PC-3 (cell line): ENCODE data around the gene GRIA1. TPM values are rescaled to one million over a fixed set of nuclear protein-coding genes. Genes with fewer than 3 reads are reported as not detected.

Experiments
- ATAC-seq: fragments of 200-7000 bp; cut with Tn5 transposase; 2 replicates; pipeline ENCODE4 v1.9.1; 2020; ENCODE audit warnings: mild to moderate bottlenecking, moderate library complexity
- BruUV-seq: library from RNA; stranded (reverse); fragments of 400-500 nt; replicated peaks from 2 replicates; lab custom pipeline; 2021; lab: Mats Ljungman, UMichigan
- CTCF ChIA-PET: fragments of 300-600 bp; sonication (Branson Sonifier 250); formaldehyde crosslinking; loops from one replicate; lab custom pipeline; 2022; ENCODE audit warnings: antibody characterized with exemption; lab: Charles Lee
- POLR2A ChIA-PET: fragments of 300-600 bp; sonication (Branson Sonifier 250); formaldehyde crosslinking; loops from one replicate; lab custom pipeline; 2022; ENCODE audit warnings: antibody characterized with exemption; ENCODE audit not compliant: unreplicated experiment; lab: Charles Lee
- DNase-seq: peaks from one replicate; pipeline ENCODE4 v3.0.0-alpha.2; 2015
- H2AFZ ChIP-seq: fragments of 300-600 bp; sonication (generic); 2 replicates; pipeline ENCODE4 v1.6.0; 2016; ENCODE audit warnings: antibody characterized with exemption, low read length
- H3F3A ChIP-seq: fragments of 300-600 bp; sonication (generic); one replicate; pipeline ENCODE4 v1.6.0; 2017; ENCODE audit warnings: antibody characterized with exemption, low read length, control low read depth, mild to moderate bottlenecking; ENCODE audit not compliant: unreplicated experiment
- H3K27ac ChIP-seq: fragments of 300-600 bp; sonication (generic); 2 replicates; pipeline ENCODE4 v1.5.1; 2016; ENCODE audit warnings: mild to moderate bottlenecking, low read length
- H3K27me3 ChIP-seq: fragments of 300-600 bp; sonication (generic); 2 replicates; pipeline ENCODE4 v1.6.1; 2016; ENCODE audit warnings: low read length, mixed read lengths
- H3K36me3 ChIP-seq: fragments of 300-600 bp; sonication (generic); 2 replicates; pipeline ENCODE4 v1.6.1; 2016; ENCODE audit warnings: low read depth, mixed run types, low read length, mixed read lengths
- H3K4me1 ChIP-seq: fragments of 300-600 bp; sonication (generic); 2 replicates; pipeline ENCODE4 v1.5.1; 2016; ENCODE audit warnings: low read length; ENCODE audit not compliant: insufficient read depth
- H3K4me2 ChIP-seq: fragments of 300-600 bp; sonication (generic); 2 replicates; pipeline ENCODE4 v1.6.0; 2016; ENCODE audit warnings: low read length
- H3K4me3 ChIP-seq: fragments of 300-600 bp; sonication (generic); 2 replicates; pipeline ENCODE4 v1.5.1; 2016; ENCODE audit warnings: mild to moderate bottlenecking, low read length, mixed read lengths
- H3K79me2 ChIP-seq: fragments of 300-600 bp; sonication (generic); 2 replicates; pipeline ENCODE4 v1.6.1; 2017; ENCODE audit warnings: low read length, mixed read lengths
- H3K9ac ChIP-seq: fragments of 300-600 bp; sonication (generic); 2 replicates; pipeline ENCODE4 v1.6.0; 2016; ENCODE audit warnings: mild to moderate bottlenecking, low read length
- H3K9me2 ChIP-seq: fragments of 300-600 bp; sonication (generic); replicated peaks from 2 replicates; pipeline ENCODE4 v1.6.1; 2016; ENCODE audit warnings: mixed run types, low read length, mixed read lengths
- H3K9me3 ChIP-seq: fragments of 300-600 bp; sonication (generic); 2 replicates; pipeline ENCODE4 v1.6.1; 2016; ENCODE audit warnings: low read length, mixed read lengths
- H4K20me1 ChIP-seq: fragments of 300-600 bp; sonication (generic); 2 replicates; pipeline ENCODE4 v1.6.1; 2016; ENCODE audit warnings: low read length, mixed read lengths
- EZH2 ChIP-seq: fragments of 300-600 bp; sonication (generic); IDR thresholded peaks from one replicate; pipeline ENCODE4 v1.6.1; 2017; ENCODE audit warnings: antibody characterized with exemption, mild to moderate bottlenecking, low read length; ENCODE audit not compliant: unreplicated experiment
- EZH2phosphoT487 ChIP-seq: fragments of 300-600 bp; sonication (generic); IDR thresholded peaks from 2 replicates; pipeline ENCODE4 v1.6.1; 2018; ENCODE audit warnings: mild to moderate bottlenecking, antibody characterized with exemption, low read length, borderline replicate concordance
- intact Hi-C: fragments of 100-400 bp; cut with micrococcal nuclease; formaldehyde crosslinking; loops from 2 replicates; pipeline ENCODE4 v1.9.0; 2023
- total RNA-seq: library from RNA; depleted of rRNA; stranded (reverse); fragments of >200 nt; gene quantifications from 2 replicates; pipeline ENCODE4 v1.2.3, GENCODE V29; 2014
- TF ChIP-seq, protein P1 (sequence below): fragments of 300-600 bp; sonication (generic); conservative IDR thresholded peaks from 2 replicates; pipeline ENCODE4 v1.5.1; 2017; ENCODE audit warnings: antibody characterized with exemption, low read depth, mild to moderate bottlenecking, low read length

Gene GRIA1
- total RNA-seq, 1 experiment from 2014 or later: not detected

DNA sequence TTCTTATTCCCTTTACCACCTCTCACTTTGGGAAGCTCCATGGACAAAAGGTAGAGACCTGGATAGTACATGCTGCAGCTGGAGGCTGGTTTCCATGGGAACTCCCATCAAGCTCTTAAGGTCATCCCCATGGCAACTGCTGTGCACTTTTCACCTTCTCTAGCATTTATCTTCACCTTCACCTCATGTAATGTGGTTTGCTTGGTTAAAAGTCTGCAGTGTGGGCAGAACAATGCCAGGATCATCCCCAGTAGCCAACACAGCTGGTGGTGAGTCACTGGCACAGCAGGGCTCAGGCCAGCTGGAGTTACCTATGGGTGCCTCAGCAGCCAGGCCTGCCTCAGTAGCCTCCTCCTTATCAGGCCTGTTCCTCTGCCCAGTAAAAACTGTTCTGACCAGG lies 210.5 kb downstream of the GRIA1 start:
- no peaks in the 10 kb centered on the region for H3K4me1 ChIP-seq
- no peak overlapping the region for H2AFZ ChIP-seq
- H3K27me3 ChIP-seq: peaks cover 6% of the 10 kb centered on the region; the same call in 1 of the 2 replicates
- H3K9me2 ChIP-seq: no peaks in the 10 kb centered on the region
- TF ChIP-seq EZH2phosphoT487 (no peak), EZH2 (no peak)
- TF ChIP-seq, protein P1, sequence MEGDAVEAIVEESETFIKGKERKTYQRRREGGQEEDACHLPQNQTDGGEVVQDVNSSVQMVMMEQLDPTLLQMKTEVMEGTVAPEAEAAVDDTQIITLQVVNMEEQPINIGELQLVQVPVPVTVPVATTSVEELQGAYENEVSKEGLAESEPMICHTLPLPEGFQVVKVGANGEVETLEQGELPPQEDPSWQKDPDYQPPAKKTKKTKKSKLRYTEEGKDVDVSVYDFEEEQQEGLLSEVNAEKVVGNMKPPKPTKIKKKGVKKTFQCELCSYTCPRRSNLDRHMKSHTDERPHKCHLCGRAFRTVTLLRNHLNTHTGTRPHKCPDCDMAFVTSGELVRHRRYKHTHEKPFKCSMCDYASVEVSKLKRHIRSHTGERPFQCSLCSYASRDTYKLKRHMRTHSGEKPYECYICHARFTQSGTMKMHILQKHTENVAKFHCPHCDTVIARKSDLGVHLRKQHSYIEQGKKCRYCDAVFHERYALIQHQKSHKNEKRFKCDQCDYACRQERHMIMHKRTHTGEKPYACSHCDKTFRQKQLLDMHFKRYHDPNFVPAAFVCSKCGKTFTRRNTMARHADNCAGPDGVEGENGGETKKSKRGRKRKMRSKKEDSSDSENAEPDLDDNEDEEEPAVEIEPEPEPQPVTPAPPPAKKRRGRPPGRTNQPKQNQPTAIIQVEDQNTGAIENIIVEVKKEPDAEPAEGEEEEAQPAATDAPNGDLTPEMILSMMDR: no peak
- BruUV-seq: no TSS peak
- CTCF ChIA-PET: interaction anchor here (0.6 kb wide), 1 partner anchor 217 kb away, joined by 3 read pairs; no protein-coding TSS in a partner anchor
- ATAC-seq: no peak
- H3F3A ChIP-seq: no peaks in the 10 kb centered on the region
- no peaks in the 10 kb centered on the region for H3K36me3 ChIP-seq
- no peaks in the 10 kb centered on the region for H3K79me2 ChIP-seq
- no peak overlapping the region for H3K27ac ChIP-seq
- no peak overlapping the region for H3K4me3 ChIP-seq
- H4K20me1 ChIP-seq: no peaks in the 10 kb centered on the region
- no peak overlapping the region for H3K4me2 ChIP-seq
- POLR2A ChIA-PET: no interaction called here
- H3K9ac ChIP-seq: no peak overlapping the region
- H3K9me3 ChIP-seq: no peaks in the 10 kb centered on the region
- DNase-seq: no peak
- intact Hi-C loops: no loop called here

DNA sequence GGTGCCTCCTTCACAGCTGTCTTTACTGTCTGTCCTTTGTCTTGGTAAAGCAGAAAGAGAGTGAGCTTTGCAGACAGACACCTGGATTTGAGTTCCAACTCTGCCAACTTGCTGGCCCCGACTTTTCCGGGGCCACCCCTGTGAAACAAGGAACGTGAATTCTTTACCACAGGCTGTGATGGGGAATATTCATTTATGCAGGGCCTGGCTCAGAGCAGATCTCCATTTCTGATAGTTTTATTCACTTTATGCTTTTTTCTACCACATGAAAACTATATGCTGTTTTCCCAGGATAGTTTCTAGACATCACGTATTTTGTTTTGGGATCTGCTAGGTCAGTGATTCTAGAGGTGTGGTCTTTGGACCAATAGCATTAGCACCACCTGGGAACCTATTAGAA lies 211.8 kb downstream of the GRIA1 start:
- no peaks in the 10 kb centered on the region for H3K9me2 ChIP-seq
- TF ChIP-seq EZH2 (no peak), EZH2phosphoT487 (no peak)
- TF ChIP-seq, protein P1: no peak
- no peaks in the 10 kb centered on the region for H3K9me3 ChIP-seq
- CTCF ChIA-PET: no interaction called here
- no peak overlapping the region for H3K9ac ChIP-seq
- ATAC-seq: no peak
- H3F3A ChIP-seq: no peaks in the 10 kb centered on the region
- H3K4me3 ChIP-seq: no peak overlapping the region
- H3K79me2 ChIP-seq: no peaks in the 10 kb centered on the region
- H3K4me2 ChIP-seq: no peak overlapping the region
- H3K36me3 ChIP-seq: no peaks in the 10 kb centered on the region
- intact Hi-C loops: no loop called here
- BruUV-seq: no TSS peak
- no peak for DNase-seq
- H3K4me1 ChIP-seq: no peaks in the 10 kb centered on the region
- H4K20me1 ChIP-seq: no peaks in the 10 kb centered on the region
- POLR2A ChIA-PET: no interaction called here
- no peak overlapping the region for H2AFZ ChIP-seq
- H3K27ac ChIP-seq: no peak overlapping the region
- H3K27me3 ChIP-seq: peaks cover 6% of the 10 kb centered on the region; the same call in 1 of the 2 replicates

DNA sequence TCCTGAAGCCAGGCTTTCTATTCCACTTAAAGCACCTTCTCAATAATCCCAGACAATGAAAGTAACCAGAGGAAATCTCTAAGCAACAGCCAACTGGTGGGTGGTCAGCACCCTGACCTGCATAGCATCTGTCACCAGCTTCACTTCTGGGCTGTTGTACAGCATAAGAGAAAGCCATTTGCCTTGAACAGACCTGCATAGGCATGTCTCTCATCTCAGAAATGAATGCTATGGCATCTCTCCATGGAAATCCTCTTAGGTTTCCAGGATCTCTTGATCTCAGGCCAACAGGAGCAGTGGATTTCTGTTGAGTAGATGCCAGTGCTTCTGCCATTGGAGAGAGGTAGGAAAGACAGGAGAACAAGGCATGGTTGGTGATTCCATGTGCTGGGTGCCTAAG lies 213.6 kb downstream of the GRIA1 start:
- no peak for TF ChIP-seq EZH2
- TF ChIP-seq, protein P1: no peak
- no peak for TF ChIP-seq EZH2phosphoT487
- no peaks in the 10 kb centered on the region for H3K79me2 ChIP-seq
- no TSS peak for BruUV-seq
- no peak overlapping the region for H3K4me2 ChIP-seq
- H3F3A ChIP-seq: no peaks in the 10 kb centered on the region
- no peak overlapping the region for H2AFZ ChIP-seq
- ChIA-PET CTCF (no interaction called here), POLR2A (no interaction called here)
- no peaks in the 10 kb centered on the region for H3K9me2 ChIP-seq
- no peaks in the 10 kb centered on the region for H3K36me3 ChIP-seq
- DNase-seq (no peak), ATAC-seq (no peak)
- peaks cover 6% of the 10 kb centered on the region; the same call in 1 of the 2 replicates for H3K27me3 ChIP-seq
- H3K9me3 ChIP-seq: no peaks in the 10 kb centered on the region
- H4K20me1 ChIP-seq: no peaks in the 10 kb centered on the region
- no peak overlapping the region for H3K4me3 ChIP-seq
- H3K27ac ChIP-seq: no peak overlapping the region
- no peak overlapping the region for H3K9ac ChIP-seq
- H3K4me1 ChIP-seq: no peaks in the 10 kb centered on the region
- intact Hi-C loops: no loop called here
